DND-41 (cell line): ENCODE results near the gene USP54.

Experiments
- ATAC-seq: fragments of 200-7000 bp; cut with Tn5 transposase; 3 replicates; pipeline ENCODE4 v1.9.1; 2021; ENCODE audit warnings: low read depth; ENCODE audit not compliant: insufficient read depth
- DNase-seq: peaks from one replicate; pipeline ENCODE4 v3.0.0-alpha.2; 2020
- H2AFZ ChIP-seq: 2 replicates; pipeline ENCODE4 v1.6.0; 2012; ENCODE audit warnings: low read depth, low read length
- H3K27ac ChIP-seq: 2 replicates; pipeline ENCODE4 v1.5.1; 2012; ENCODE audit warnings: low read length, inconsistent platforms
- H3K27me3 ChIP-seq: fragments of 200-600 bp; sonication (generic); 2 replicates; pipeline ENCODE4 v1.6.0; 2012; ENCODE audit warnings: low read length, mild to moderate bottlenecking, inconsistent platforms; ENCODE audit not compliant: insufficient read depth, poor library complexity
- H3K36me3 ChIP-seq: 2 replicates; pipeline ENCODE4 v1.5.1; 2012; ENCODE audit warnings: low read length, inconsistent platforms; ENCODE audit not compliant: insufficient read depth
- H3K4me1 ChIP-seq: 2 replicates; pipeline ENCODE4 v1.5.1; 2012; ENCODE audit warnings: mild to moderate bottlenecking, low read length; ENCODE audit not compliant: insufficient read depth
- H3K4me2 ChIP-seq: 2 replicates; pipeline ENCODE4 v1.6.0; 2012; ENCODE audit warnings: mild to moderate bottlenecking, moderate library complexity, low read length, inconsistent platforms; ENCODE audit not compliant: insufficient read depth
- H3K4me3 ChIP-seq, 2 experiments: fragments of 200-600 bp in 1 of 2; shearing (Covaris generic) in 1 of 2; 2 replicates each; pipeline ENCODE4 v1.5.1; 2012 to 2016; ENCODE audit warnings: inconsistent platforms in 2 of 2, low read length in 2 of 2, mild to moderate bottlenecking in 2 of 2, low read depth in 1 of 2, moderate library complexity in 1 of 2
- H3K79me2 ChIP-seq: 2 replicates; pipeline ENCODE4 v1.6.0; 2012; ENCODE audit warnings: low read length, inconsistent platforms; ENCODE audit not compliant: insufficient read depth
- H3K9ac ChIP-seq: 2 replicates; pipeline ENCODE4 v1.6.0; 2012; ENCODE audit warnings: low read depth, mild to moderate bottlenecking, inconsistent platforms, low read length, moderate library complexity
- H3K9me3 ChIP-seq: 2 replicates; pipeline ENCODE4 v1.5.1; 2012; ENCODE audit warnings: low read length, moderate library complexity, mild to moderate bottlenecking, inconsistent platforms; ENCODE audit not compliant: insufficient read depth, severe bottlenecking
- H4K20me1 ChIP-seq: 2 replicates; pipeline ENCODE4 v1.6.0; 2012; ENCODE audit warnings: low read length; ENCODE audit not compliant: insufficient read depth
- CTCF ChIP-seq: IDR thresholded peaks from 2 replicates; pipeline ENCODE4 v1.5.1; 2012; ENCODE audit warnings: borderline replicate concordance, low read length, moderate library complexity, mild to moderate bottlenecking; ENCODE audit not compliant: poor library complexity, severe bottlenecking; ENCODE audit errors: extremely low read depth
- EZH2 ChIP-seq: IDR thresholded peaks from 3 replicates; pipeline ENCODE4 v1.6.1; 2012; ENCODE audit warnings: borderline replicate concordance, low read depth, mild to moderate bottlenecking, moderate library complexity, low read length, inconsistent platforms; ENCODE audit not compliant: severe bottlenecking

USP54 gene

DNA sequence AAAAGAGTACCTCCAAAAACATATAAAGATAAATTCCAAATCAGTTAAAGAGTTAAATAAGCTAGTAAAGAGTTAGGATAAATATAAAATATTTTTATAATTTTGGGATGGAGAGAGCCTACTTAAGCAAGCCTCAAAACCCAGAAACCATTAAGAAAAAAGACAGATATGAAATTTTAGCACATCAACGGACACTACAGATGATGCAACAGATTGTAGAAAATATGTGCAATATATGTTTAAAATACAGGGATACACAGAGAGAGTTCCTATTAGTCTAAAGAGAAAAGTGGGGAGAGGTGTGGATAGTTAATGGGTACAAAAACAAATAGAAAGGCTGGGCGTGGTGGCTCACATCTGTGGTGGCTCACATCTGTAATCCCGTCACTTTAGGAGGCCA is 23.6 kb upstream of the USP54 start:
- Histone ChIP-seq H3K27me3 (no peaks in the 10 kb centered on the region), H3K4me3 (no peak overlapping the region), H3K36me3 (no peaks in the 10 kb centered on the region), H3K79me2 (no peaks in the 10 kb centered on the region), H3K4me1 (no peaks in the 10 kb centered on the region), H3K27ac (no peak overlapping the region), H3K4me2 (no peak overlapping the region), H3K9me3 (no peaks in the 10 kb centered on the region), H2AFZ (no peak overlapping the region), H3K9ac (no peak overlapping the region), H4K20me1 (no peaks in the 10 kb centered on the region)
- TF ChIP-seq CTCF: no peak
- no peak for TF ChIP-seq EZH2
- no peak for ATAC-seq
- DNase-seq: no peak

GRCh38 chr10:73609116-73609515 is 18.0 kb upstream of the USP54 start:
- no peaks in the 10 kb centered on the region for H4K20me1 ChIP-seq

GRCh38 chr10:73601486-73601921 is 10.4 kb upstream of the USP54 start:
- TF ChIP-seq CTCF: no peak
- no peak for TF ChIP-seq EZH2
- ATAC-seq: no peak
- DNase-seq: no peak
- Histone ChIP-seq H4K20me1 (no peaks in the 10 kb centered on the region), H3K27me3 (no peaks in the 10 kb centered on the region), H3K4me2 (no peak overlapping the region), H3K36me3 (no peaks in the 10 kb centered on the region), H3K9ac (no peak overlapping the region), H2AFZ (no peak overlapping the region), H3K4me1 (no peaks in the 10 kb centered on the region), H3K27ac (no peak overlapping the region), H3K9me3 (no peaks in the 10 kb centered on the region), H3K79me2 (no peaks in the 10 kb centered on the region), H3K4me3 (no peak overlapping the region)

More at GRCh38 chr10:73609116-73609515, 18.0 kb upstream of the USP54 start:
- Histone ChIP-seq H3K27ac (no peak overlapping the region), H3K9me3 (no peaks in the 10 kb centered on the region), H3K9ac (no peak overlapping the region), H3K4me1 (no peaks in the 10 kb centered on the region), H2AFZ (no peak overlapping the region), H3K4me3 (no peak overlapping the region), H3K79me2 (no peaks in the 10 kb centered on the region), H3K27me3 (no peaks in the 10 kb centered on the region), H3K36me3 (no peaks in the 10 kb centered on the region), H3K4me2 (no peak overlapping the region)
- DNase-seq: no peak
- TF ChIP-seq EZH2 (no peak), CTCF (no peak)
- no peak for ATAC-seq

DNA sequence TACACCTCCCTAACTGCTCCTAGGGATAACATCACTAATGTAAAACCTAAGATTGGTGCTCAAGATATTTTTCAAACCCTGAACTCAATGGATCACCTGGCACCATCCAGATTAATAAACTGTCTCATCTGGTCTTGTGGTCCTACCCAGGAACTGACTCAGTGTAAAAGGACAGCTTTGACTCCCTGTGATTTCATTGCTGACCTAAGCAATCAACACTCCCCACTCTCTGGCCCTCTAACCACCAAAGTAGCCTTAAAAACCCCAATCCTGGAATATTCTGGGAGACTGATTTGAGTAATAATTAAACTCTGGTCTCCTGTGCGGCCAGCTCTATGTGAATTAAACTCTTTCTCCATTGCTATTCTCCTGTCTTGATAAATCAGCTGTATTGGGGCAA is 6.2 kb upstream of the USP54 start:
- ATAC-seq (no peak), DNase-seq (no peak)
- Histone ChIP-seq H3K4me2 (no peak overlapping the region), H4K20me1 (no peaks in the 10 kb centered on the region), H3K9ac (no peak overlapping the region), H2AFZ (no peak overlapping the region), H3K36me3 (no peaks in the 10 kb centered on the region), H3K4me1 (peaks cover 5% of the 10 kb centered on the region), H3K9me3 (no peaks in the 10 kb centered on the region), H3K4me3 (no peak overlapping the region), H3K27me3 (no peaks in the 10 kb centered on the region), H3K27ac (no peak overlapping the region), H3K79me2 (no peaks in the 10 kb centered on the region)
- TF ChIP-seq CTCF (no peak), EZH2 (no peak)
